GM19438 (cell line): ENCODE measurements around the gene HGD.
"Not testable (repeated sequence)": the region's sequence is repeated elsewhere in the genome, so short reads cannot be mapped to it uniquely, and the experiment has no call there.

Source experiments
- ATAC-seq: cut with Tn5 transposase; IDR thresholded peaks from one replicate; pipeline ENCODE4 v1.9.1; 2021; ENCODE audit warnings: low read depth; ENCODE audit not compliant: unreplicated experiment

Gene HGD

GRCh38 chr3:120682095-120682681 lies at the start of gene HGD:
Gene HGD (minus strand): TSS chr3:120682239. CDS start chr3:120682111, 128 bp downstream.
- ATAC-seq: no peak

GRCh38 chr3:120730576-120731542 lies 48.8 kb upstream of the HGD start:
- ATAC-seq: no peak

GRCh38 chr3:120726791-120727190 lies 44.8 kb upstream of the HGD start:
- ATAC-seq: no peak

GRCh38 chr3:120719167-120719834 lies 37.3 kb upstream of the HGD start:
- not testable (repeated sequence) for ATAC-seq

- no peak for ATAC-seq
Measured at GRCh38 chr3:120713262-120713661, 31.2 kb upstream of the HGD start.

- no peak for ATAC-seq
Measured at GRCh38 chr3:120710369-120710768, 28.3 kb upstream of the HGD start.

- no peak for ATAC-seq
Measured at GRCh38 chr3:120708408-120708807, 26.4 kb upstream of the HGD start.

GRCh38 chr3:120706950-120707349 lies 24.9 kb upstream of the HGD start:
- no peak for ATAC-seq

GRCh38 chr3:120705884-120706582 lies 24.0 kb upstream of the HGD start:
- ATAC-seq: no peak

- no peak for ATAC-seq
Measured at GRCh38 chr3:120699333-120699732, 17.3 kb upstream of the HGD start.

GRCh38 chr3:120693439-120694171 lies 11.6 kb upstream of the HGD start:
- ATAC-seq: no peak

GRCh38 chr3:120689395-120689794 lies 7.4 kb upstream of the HGD start:
- ATAC-seq: no peak

GRCh38 chr3:120688121-120688520 lies 6.1 kb upstream of the HGD start:
- peak; percentile 97 for ATAC-seq

- ATAC-seq: no peak
Measured at GRCh38 chr3:120685411-120685810, 3.4 kb upstream of the HGD start.

- ATAC-seq: no peak
Measured at GRCh38 chr3:120684896-120685295, 2.9 kb upstream of the HGD start.

GRCh38 chr3:120683671-120684301 lies 1.7 kb upstream of the HGD start:
- no peak for ATAC-seq

GRCh38 chr3:120683213-120683612 lies 1.2 kb upstream of the HGD start:
- no peak for ATAC-seq

GRCh38 chr3:120681506-120682038 lies 467 bp downstream of the HGD start:
- no peak for ATAC-seq

GRCh38 chr3:120681018-120681417 lies 1.0 kb downstream of the HGD start:
- no peak for ATAC-seq
